Stimulated activated memory B cell treated with anti-CD40 and anti-IgM and Interleukin-4, amounts not matched to agents 10 μg/mL and 1 μg/mL and 100 μg/mL, for 72 hours (primary cell): ENCODE data around the gene C10orf67.
"Not testable (repeated sequence)": the region's sequence is repeated elsewhere in the genome, so short reads cannot be mapped to it uniquely, and the experiment has no call there.

ENCODE experiments used
- ATAC-seq: fragments of 150-1000 bp; cut with Tn5 transposase; 2 replicates; pipeline ENCODE4 v1.10.0; 2021
- H3K27ac Mint-ChIP-seq: one replicate; pipeline ENCODE4 v1.8.0; 2022; ENCODE audit warnings: mild to moderate bottlenecking, mixed read lengths
- H3K27me3 Mint-ChIP-seq: one replicate; pipeline ENCODE4 v1.8.0; 2022; ENCODE audit warnings: mixed read lengths
- H3K36me3 Mint-ChIP-seq: one replicate; pipeline ENCODE4 v1.8.0; 2022; ENCODE audit warnings: mixed read lengths
- H3K4me1 Mint-ChIP-seq: one replicate; pipeline ENCODE4 v1.8.0; 2022; ENCODE audit warnings: mixed read lengths
- H3K4me3 Mint-ChIP-seq: one replicate; pipeline ENCODE4 v1.8.0; 2022; ENCODE audit warnings: mild to moderate bottlenecking, moderate library complexity, mixed read lengths
- H3K9me3 Mint-ChIP-seq: one replicate; pipeline ENCODE4 v1.8.0; 2022; ENCODE audit warnings: mixed read lengths

The C10orf67 gene

GRCh38 chr10:23319835-23320234, 24.8 kb downstream of the C10orf67 start:
- ATAC-seq = no peak

GRCh38 chr10:23318359-23318758, 26.2 kb downstream of the C10orf67 start:
- H3K36me3 Mint-ChIP-seq = no peaks in the 10 kb centered on the region
- H3K4me3 Mint-ChIP-seq = no peak overlapping the region

More at GRCh38 chr10:23319835-23320234, 24.8 kb downstream of the C10orf67 start:
- peaks cover 7% of the 10 kb centered on the region for H3K4me1 Mint-ChIP-seq
- no peaks in the 10 kb centered on the region for H3K36me3 Mint-ChIP-seq
- no peak overlapping the region for H3K27ac Mint-ChIP-seq
- H3K9me3 Mint-ChIP-seq = no peaks in the 10 kb centered on the region
- no peak overlapping the region for H3K4me3 Mint-ChIP-seq
- peaks cover 49% of the 10 kb centered on the region for H3K27me3 Mint-ChIP-seq

GRCh38 chr10:23317416-23317815, 27.2 kb downstream of the C10orf67 start:
- H3K4me1 Mint-ChIP-seq = peaks cover 7% of the 10 kb centered on the region
- no peaks in the 10 kb centered on the region for H3K9me3 Mint-ChIP-seq
- no peak overlapping the region for H3K4me3 Mint-ChIP-seq
- H3K36me3 Mint-ChIP-seq = no peaks in the 10 kb centered on the region
- H3K27ac Mint-ChIP-seq = no peak overlapping the region
- no peak for ATAC-seq
- peaks cover 42% of the 10 kb centered on the region for H3K27me3 Mint-ChIP-seq

More at GRCh38 chr10:23318359-23318758, 26.2 kb downstream of the C10orf67 start:
- ATAC-seq = no peak
- Mint-ChIP-seq H3K4me1 (peaks cover 7% of the 10 kb centered on the region), H3K9me3 (no peaks in the 10 kb centered on the region), H3K27me3 (peaks cover 39% of the 10 kb centered on the region), H3K27ac (no peak overlapping the region)

- H3K4me1 Mint-ChIP-seq = peaks cover 7% of the 10 kb centered on the region
- no peaks in the 10 kb centered on the region for H3K9me3 Mint-ChIP-seq
- no peak for ATAC-seq
- no peak overlapping the region for H3K4me3 Mint-ChIP-seq
- peaks cover 34% of the 10 kb centered on the region for H3K27me3 Mint-ChIP-seq
- no peaks in the 10 kb centered on the region for H3K36me3 Mint-ChIP-seq
- H3K27ac Mint-ChIP-seq = no peak overlapping the region
Observed at GRCh38 chr10:23316406-23316805, 28.2 kb downstream of the C10orf67 start.

GRCh38 chr10:23315966-23316365, 28.6 kb downstream of the C10orf67 start:
- Mint-ChIP-seq H3K4me3 (no peak overlapping the region), H3K27me3 (peaks cover 34% of the 10 kb centered on the region), H3K36me3 (no peaks in the 10 kb centered on the region), H3K4me1 (peaks cover 7% of the 10 kb centered on the region), H3K9me3 (no peaks in the 10 kb centered on the region), H3K27ac (no peak overlapping the region)
- no peak for ATAC-seq

- peak; percentile 40 for ATAC-seq
- no peak overlapping the region for H3K27ac Mint-ChIP-seq
- H3K36me3 Mint-ChIP-seq = no peaks in the 10 kb centered on the region
- H3K9me3 Mint-ChIP-seq = no peaks in the 10 kb centered on the region
- H3K4me1 Mint-ChIP-seq = peaks cover 5% of the 10 kb centered on the region
- H3K4me3 Mint-ChIP-seq = no peak overlapping the region
- peaks cover 34% of the 10 kb centered on the region for H3K27me3 Mint-ChIP-seq
Observed at GRCh38 chr10:23314835-23315239, 29.8 kb downstream of the C10orf67 start.

GRCh38 chr10:23311034-23311433, 33.6 kb downstream of the C10orf67 start:
- no peak for ATAC-seq
- Mint-ChIP-seq H3K36me3 (no peaks in the 10 kb centered on the region), H3K27ac (no peak overlapping the region), H3K27me3 (peaks cover 12% of the 10 kb centered on the region), H3K9me3 (no peaks in the 10 kb centered on the region), H3K4me1 (no peaks in the 10 kb centered on the region), H3K4me3 (no peak overlapping the region)

GRCh38 chr10:23310404-23310803, 34.2 kb downstream of the C10orf67 start:
- Mint-ChIP-seq H3K4me1 (no peaks in the 10 kb centered on the region), H3K36me3 (no peaks in the 10 kb centered on the region), H3K27me3 (peaks cover 12% of the 10 kb centered on the region), H3K4me3 (no peak overlapping the region), H3K27ac (no peak overlapping the region), H3K9me3 (no peaks in the 10 kb centered on the region)
- ATAC-seq = no peak

- not testable (repeated sequence) for H3K27ac Mint-ChIP-seq, ATAC-seq, H3K9me3 Mint-ChIP-seq, H3K4me1 Mint-ChIP-seq, H3K4me3 Mint-ChIP-seq, H3K36me3 Mint-ChIP-seq
- H3K27me3 Mint-ChIP-seq = peaks cover 10% of the 10 kb centered on the region
Observed at GRCh38 chr10:23299961-23300360, 44.6 kb downstream of the C10orf67 start.

- Mint-ChIP-seq H3K4me3 (no peak overlapping the region), H3K27ac (no peak overlapping the region), H3K9me3 (peaks cover 4% of the 10 kb centered on the region), H3K36me3 (no peaks in the 10 kb centered on the region), H3K27me3 (peaks cover 10% of the 10 kb centered on the region), H3K4me1 (no peaks in the 10 kb centered on the region)
- no peak for ATAC-seq
Observed at GRCh38 chr10:23294638-23295247, 49.9 kb downstream of the C10orf67 start.

GRCh38 chr10:23293973-23294590, 50.5 kb downstream of the C10orf67 start:
- Mint-ChIP-seq H3K36me3 (no peaks in the 10 kb centered on the region), H3K4me1 (no peaks in the 10 kb centered on the region), H3K4me3 (no peak overlapping the region), H3K27ac (no peak overlapping the region), H3K27me3 (peaks cover 10% of the 10 kb centered on the region), H3K9me3 (peaks cover 4% of the 10 kb centered on the region)
- no peak for ATAC-seq

- Mint-ChIP-seq H3K4me1 (no peaks in the 10 kb centered on the region), H3K36me3 (no peaks in the 10 kb centered on the region), H3K27ac (no peak overlapping the region), H3K27me3 (peaks cover 10% of the 10 kb centered on the region), H3K9me3 (peaks cover 4% of the 10 kb centered on the region), H3K4me3 (no peak overlapping the region)
- ATAC-seq = no peak
Observed at GRCh38 chr10:23293145-23293724, 51.4 kb downstream of the C10orf67 start.

- ATAC-seq = no peak
- Mint-ChIP-seq H3K27me3 (peaks cover 9% of the 10 kb centered on the region), H3K4me3 (no peak overlapping the region), H3K9me3 (peaks cover 6% of the 10 kb centered on the region), H3K27ac (no peak overlapping the region), H3K4me1 (no peaks in the 10 kb centered on the region), H3K36me3 (no peaks in the 10 kb centered on the region)
Observed at GRCh38 chr10:23291551-23292334, 52.9 kb downstream of the C10orf67 start.

GRCh38 chr10:23284674-23285335, 59.8 kb downstream of the C10orf67 start:
- H3K27me3 Mint-ChIP-seq = peaks cover 15% of the 10 kb centered on the region
- H3K27ac Mint-ChIP-seq = no peak overlapping the region
- no peaks in the 10 kb centered on the region for H3K36me3 Mint-ChIP-seq
- no peak for ATAC-seq
- H3K4me1 Mint-ChIP-seq = no peaks in the 10 kb centered on the region
- peaks cover 2% of the 10 kb centered on the region for H3K9me3 Mint-ChIP-seq
- no peak overlapping the region for H3K4me3 Mint-ChIP-seq

- Mint-ChIP-seq H3K9me3 (peaks cover 2% of the 10 kb centered on the region), H3K4me1 (no peaks in the 10 kb centered on the region), H3K4me3 (no peak overlapping the region), H3K36me3 (no peaks in the 10 kb centered on the region), H3K27me3 (peaks cover 15% of the 10 kb centered on the region), H3K27ac (no peak overlapping the region)
- no peak for ATAC-seq
Observed at GRCh38 chr10:23284155-23284554, 60.4 kb downstream of the C10orf67 start.
